Activated CD4-positive, CD25-positive, alpha-beta regulatory T cell treated with anti-CD3 and anti-CD28 coated beads, Interleukin-2, amount 50 U/mL, for 16 hours (primary cell): ENCODE data around the gene FSTL4.
"Not testable (repeated sequence)": the region's sequence is repeated elsewhere in the genome, so short reads cannot be mapped to it uniquely, and the experiment has no call there.

Experiments used
- DNase-seq: peaks from one replicate; pipeline ENCODE4 v3.0.0-alpha.2; 2020; ENCODE audit warnings: low read depth, low spot score

Gene FSTL4

DNA sequence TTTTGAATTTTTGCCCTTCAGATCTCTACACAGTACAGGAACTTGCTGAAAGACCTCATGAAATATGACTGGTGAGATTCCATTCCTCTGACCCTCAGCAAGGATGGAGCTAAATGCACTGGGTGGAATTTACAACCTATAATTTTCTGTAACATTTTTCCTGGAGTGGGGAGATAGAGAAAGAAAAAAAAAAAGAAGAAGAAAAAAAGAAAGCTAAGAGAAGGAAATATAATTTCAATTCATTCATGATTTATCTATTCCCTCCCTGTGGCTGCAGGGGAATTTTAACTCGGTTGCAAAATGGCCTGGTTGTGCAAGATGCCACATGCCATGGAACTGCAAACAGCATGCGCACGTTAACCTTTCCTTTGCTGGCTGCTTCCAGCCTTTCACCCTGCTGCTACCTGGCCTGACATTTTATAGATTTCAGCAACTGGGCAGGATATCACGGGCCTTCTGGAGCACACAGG lies 155.4 kb downstream of the FSTL4 start:
- DNase-seq = no peak

DNA sequence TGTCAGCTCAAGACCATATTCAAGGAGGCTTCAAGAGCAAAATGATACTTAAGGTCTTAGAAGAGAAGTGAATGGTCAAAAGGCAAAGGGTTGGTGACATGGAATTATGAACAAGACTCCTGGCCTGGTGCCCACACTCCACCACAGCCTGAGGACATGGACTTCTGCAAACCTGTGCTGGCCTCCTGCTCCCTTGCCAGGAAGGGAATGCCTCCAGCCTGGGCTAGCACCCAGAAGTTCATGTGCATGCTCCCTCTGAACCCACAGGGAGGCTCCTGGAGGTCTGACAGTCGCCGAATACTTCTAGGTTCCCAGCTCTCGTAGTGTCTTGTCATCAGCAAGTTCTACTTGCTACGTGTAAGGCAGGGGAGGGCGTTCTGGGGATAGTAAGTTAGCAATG lies 156.7 kb downstream of the FSTL4 start:
- no peak for DNase-seq

DNA sequence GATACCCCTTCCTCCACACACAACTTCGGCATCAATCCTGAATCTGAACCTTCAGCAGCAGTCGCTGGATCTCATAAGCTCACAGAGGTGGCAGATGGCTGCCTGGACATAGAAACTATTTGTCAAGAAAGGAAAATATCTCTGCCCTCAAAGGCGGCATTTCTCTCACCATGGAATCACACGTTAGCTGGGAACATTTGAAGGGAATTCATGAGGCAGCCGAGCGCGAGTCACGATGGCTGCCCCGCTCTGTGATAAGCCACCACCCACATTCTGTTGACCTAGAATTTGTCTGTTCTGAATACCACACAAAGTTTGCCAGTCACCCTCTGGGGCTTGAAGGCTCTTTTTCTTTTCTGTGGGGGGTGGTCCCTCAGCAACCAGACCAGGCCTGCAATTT lies 157.9 kb downstream of the FSTL4 start:
- no peak for DNase-seq

DNA sequence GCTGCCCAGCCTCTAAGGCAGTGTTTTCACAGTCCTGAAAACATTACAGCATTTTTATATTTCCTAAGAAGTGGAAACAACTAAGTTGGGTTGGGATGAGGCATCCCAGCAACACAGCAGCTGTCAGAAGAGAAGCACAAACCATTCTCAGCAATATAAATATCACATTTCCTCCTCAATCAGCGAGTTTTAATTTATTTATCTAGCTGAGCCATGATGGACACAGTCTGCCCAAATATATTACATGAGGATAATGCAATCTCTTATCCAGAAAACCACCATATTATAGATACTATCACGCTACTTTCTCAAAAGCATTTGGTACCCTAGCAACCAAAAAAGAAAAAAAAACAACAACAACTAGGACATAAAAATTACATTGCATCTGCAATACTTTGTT lies 158.5 kb downstream of the FSTL4 start:
- no peak for DNase-seq

DNA sequence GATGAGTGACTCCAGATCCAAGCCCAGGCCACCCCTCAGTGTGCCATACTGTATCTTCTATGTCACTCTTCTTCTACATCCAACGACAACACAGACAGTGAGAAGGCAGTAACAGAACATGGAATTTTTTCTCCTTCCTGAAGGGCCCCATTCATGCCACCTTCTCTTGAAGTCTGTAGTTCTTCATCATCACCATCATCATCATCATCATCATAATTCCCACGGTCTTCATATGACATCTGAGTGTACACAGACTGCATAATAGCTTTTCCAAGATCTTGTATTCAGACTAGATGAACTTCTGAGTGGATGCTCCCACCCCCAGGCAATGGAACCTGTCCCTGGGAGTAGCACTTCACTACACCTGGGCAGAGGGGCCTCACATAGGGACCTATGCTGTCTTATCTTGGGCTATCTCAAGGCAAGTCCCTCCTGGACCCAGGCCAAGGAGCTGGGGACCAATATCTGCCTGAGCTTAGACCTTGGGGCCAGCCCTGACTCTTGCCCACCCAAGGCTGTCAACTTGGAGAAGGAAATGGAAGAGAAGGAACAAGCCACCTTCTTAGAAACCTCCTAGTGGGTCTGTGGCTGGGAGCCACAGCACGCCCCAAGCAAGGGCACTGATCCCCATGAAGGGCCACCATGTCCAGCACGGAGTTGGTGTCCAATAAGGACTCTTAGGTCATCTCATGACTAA lies 159.1 kb downstream of the FSTL4 start:
- no peak for DNase-seq

DNA sequence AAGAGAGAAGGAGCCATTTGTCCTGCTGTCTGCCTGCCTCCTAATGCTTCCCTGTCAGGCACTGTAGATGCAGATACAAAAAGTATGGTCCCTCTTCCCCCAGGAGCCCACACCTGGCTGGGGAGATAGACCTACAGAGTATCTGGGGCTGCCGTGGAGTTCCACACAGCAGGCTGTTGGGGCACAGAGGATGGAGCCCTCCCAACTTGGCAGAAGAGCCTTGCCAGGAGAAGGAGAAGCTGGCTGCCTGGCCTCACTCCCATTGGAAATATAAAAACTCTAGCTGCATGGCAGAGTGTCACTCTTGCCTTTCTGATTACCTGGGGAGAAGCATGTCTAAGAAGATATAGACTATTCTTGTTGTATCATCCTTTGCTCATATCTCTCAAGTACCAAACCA lies 160.4 kb downstream of the FSTL4 start:
- no peak for DNase-seq

DNA sequence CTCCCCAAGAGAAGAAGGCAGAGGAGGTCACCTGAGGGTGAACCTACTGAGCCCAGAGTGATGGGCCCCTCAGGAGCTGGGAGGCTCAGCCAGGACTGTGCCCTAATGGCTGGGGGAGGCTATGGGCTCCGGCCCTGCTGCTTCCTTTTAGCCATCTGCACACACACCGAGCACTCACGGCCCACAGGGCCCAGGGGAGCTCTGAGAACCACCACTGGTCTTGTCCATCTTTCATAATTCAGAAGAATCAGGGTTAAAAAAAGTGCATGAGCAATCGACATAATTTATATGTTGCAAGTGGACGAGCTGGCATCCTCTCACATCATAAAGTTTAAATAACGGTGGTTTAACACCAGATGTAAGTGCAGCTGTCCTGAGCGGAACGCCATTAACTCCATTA lies 162.1 kb downstream of the FSTL4 start:
- DNase-seq = no peak

DNA sequence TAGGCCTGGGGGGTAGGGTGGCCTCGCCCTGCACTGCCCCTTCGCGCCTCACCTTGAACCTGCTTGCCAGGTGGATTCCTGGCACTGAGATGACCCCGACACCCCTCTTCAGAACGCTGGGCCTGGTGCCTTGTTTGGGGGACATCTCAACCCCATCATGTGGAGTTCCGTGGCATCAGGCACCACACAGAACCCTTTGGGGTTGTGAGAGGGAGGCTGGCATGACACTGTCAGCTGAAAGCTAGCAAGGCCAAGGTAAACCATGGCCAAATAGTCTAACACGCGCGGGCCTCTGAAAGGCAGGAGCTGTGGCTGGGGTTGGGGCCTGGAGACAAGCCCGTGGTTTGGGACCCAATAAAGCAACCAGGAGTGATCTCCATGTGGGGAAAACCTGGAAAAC lies 163.2 kb downstream of the FSTL4 start:
- DNase-seq = no peak

DNA sequence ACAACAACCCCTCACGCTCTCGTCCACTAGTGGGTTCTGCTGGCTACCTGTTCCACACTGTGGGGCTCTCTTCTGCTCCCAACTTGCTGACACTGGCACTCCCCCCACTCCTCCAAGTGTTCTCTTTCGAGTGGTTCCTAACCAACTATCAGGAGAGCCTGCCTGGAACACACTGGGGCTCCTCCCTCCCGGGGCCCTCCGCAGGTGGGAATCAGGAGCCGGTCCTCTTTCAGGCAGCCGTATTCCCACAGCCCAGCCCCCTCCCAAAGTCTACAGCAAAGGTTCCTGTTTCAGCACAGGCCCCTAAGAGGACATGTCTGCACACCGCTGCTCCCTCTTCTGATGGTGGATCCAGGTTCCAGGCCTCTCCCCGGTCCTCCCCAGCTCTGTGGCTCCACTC lies 165.9 kb downstream of the FSTL4 start:
- no peak for DNase-seq

DNA sequence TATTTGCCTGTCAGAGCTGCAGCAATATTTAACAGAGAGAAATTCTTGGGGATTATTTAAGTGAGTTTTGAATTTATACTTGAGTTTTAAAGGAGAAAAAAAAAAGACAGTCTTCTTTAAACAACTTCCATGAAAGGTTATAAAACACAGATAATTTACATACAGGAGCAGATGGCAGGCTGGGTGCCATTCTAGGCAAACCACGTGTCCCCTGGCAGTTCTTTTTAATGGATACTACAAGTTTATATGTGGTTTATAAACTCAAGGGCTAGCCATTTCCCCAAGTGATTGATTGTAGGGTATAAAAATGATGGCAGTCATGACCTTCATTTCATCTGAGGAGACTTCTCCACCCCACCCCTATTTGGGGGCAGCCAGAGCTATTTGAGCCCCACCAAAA lies 166.6 kb downstream of the FSTL4 start:
- DNase-seq = no peak

DNA sequence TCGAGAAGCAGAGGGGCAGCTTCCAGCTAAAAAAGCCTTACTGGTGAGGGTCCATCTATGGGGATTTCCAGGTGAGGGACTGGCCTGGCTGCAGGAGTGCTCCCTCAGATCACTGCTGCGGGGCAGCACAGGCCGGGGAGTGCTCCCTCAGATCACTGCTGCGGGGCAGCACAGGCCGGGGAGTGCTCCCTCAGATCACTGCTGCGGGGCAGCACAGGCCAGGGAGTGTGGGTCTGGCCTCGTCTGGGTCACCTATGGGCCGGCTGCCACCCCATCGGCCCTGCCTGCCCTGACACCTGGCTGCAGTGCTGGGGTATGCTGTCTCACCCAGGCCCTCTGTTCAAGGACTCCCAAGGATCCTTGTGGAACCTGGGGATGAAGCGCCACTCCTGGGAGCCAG lies 167.1 kb downstream of the FSTL4 start:
- DNase-seq = not testable (repeated sequence)

DNA sequence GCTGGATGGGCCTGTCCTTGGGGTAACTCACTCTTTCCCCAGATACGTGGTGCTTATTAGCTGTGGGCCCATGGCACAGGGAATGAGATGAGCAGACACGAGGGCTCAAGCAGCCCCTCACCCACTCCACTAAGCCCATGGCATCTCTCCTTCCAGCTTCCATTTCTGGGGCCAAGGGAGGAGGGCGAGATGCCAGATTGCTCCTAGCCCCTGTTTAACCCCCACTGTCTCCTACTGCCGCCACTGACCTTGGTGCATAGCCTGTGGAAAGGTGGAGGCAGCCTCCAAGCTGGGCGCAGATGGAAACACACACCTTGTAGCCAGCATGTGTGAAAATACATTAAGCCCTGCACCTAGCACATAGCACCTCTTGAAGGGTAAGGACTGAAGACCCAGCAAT lies 167.6 kb downstream of the FSTL4 start:
- DNase-seq = no peak

DNA sequence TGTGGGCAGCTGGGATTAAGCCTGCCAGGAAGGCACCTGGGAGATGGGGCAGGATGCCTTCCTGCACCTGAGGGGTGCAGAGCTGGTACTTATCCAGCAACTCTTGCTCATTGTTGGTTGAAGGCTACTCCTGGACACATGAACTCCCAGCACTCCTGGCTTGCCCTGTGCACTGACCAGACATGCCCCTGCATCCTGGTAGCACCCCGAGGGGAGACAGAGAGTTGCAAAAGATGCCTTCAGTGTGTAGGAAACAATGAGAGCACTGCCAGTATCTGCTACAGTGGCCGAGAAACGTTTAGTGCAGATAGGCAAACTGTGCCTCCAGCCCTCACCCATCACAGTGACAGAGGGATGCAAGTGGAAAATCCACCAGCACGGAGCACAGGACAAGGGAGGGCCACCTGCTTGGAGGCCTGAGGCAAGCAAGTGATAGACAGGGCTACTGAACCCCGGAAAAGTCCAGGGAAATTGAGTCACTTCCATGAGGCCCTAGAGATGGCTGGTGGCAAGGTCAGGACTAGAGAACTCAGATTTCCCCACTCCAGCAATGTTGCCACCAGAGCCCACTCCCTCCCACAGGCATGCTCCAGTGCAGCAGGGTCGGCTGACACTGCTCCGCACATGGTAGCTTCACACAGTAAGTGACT lies 171.1 kb downstream of the FSTL4 start:
- no peak for DNase-seq

DNA sequence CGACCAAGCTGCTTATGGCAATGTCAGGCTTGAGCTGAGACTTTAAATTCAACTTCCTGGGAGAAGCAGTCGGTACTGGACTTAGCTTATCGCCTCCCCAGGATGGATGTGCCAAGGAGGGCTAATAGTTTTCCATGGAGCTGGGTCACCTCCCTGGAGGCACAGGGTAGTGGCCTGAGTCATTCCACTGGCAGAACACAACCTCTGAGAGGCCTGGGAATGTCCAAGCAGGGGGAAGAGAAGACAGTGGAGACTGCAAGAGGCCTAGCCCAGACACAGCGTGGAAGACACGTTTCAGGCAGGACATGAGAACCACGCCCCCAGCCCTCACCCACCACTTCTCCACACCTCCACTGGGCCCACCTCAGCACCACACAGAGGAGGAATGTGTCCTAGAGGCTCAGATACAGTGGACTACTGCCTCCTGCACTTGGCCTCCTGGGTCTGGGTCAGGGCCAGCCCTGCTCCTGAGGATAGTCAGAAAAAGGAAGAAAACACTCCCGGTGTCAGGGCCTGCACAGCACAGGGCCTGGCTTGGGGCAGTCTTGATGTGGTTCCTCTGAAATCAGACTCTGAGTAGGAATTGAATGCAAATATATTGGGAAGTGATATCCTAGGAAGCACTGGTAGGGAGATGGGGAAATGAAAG lies 171.8 kb downstream of the FSTL4 start:
- no peak for DNase-seq

DNA sequence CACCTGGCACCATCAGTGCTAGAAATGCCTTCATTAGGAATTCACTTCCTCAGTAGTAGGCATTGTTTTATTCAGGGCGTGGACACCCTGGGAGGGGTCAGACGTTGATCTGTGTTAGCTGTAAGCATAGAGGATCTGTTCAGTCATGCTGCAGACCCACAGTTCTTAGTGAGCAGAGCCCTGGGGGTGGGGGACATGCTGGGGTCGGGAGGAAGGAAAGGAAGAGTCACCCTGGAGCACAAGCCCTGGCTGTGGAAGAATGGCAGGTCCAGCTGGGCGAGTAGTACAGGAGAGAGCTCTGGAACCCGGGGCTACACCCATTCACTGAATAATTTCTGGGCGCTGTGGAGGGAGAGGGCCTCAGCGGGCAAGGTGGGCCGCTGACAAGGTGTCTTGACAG lies 172.5 kb downstream of the FSTL4 start:
- no peak for DNase-seq

DNA sequence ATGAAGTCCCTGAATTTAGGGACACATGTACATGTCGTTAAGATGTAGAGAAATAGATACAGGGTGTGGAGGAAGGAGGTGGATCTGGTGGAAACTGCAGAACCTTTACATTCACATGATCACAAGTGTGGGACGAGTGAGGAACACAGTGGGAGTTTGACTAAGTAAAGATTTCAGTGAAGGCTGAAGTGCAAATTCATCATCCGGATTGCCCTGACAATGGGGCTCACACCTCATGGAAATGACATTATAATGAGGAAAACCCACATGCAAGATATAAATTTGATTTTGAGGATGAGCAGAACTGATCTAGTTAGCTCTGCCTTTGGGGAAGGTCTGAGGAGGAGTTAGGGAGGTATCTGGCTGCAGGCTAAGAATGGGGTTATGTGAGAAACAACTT lies 173.9 kb downstream of the FSTL4 start:
- no peak for DNase-seq

DNA sequence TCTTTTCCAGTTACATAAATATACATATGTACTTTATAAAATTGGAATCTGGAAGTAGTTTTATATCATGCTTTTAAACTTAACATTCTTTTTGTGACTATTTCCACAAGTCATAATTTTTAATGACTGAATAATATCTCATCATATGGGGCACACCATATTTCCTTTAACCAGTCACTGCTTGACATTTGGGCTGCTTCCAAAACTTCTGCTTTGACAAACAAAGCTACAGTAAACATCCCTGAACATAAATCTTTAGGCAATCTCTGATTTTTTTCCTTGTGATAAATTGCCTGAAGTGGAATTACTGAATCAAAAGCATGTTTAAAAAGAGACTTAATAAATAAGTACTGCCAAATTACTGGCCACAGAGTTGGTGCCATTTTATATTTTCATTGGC lies 178.0 kb downstream of the FSTL4 start:
- no peak for DNase-seq

DNA sequence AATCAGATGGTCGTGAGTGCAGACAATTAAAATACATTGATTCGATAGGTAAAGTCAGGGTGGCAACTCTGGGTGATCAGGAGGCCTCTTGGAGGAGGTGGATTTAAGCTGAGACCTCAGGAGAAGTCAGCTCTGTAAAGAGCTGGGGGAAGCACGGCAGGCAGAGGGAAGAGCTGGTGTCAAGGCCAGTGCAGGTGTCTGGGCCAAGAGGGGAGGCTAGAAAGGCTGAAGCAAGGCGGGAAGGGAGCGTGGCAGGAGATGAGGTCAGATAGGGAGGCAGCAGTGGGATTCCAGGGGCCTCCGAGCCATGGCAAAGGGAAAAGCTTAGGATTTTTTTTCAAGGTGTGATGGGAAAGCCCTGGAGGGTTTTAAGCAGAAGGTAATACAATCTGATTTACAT lies 178.7 kb downstream of the FSTL4 start:
- DNase-seq = no peak

DNA sequence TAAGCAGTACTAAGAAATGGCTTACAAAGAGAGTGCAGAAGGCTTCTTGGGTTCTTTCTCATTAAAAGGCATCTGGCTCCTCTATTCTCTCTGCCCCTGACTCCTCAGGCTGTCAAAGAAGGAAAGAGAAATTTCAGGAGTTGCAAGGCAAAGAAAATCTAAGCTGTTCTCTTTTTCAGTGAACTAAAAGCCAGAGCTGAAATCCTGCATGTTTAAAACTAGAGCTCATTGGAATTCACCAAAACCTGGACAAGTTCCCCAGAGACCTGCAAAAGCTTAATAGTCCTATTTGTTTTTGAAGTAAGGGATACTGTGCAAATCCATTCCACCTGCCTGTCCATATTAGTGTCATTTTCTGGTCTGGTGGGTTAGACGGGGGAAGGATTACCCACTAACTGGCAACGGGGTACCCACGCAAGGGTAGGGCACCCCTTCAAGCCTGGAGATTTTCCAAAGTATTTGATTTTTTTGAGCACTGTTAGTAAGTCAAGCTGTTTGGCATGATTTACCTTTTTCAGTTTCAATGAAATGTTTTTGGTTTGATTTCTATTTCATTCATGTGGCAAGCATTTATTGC lies 179.3 kb downstream of the FSTL4 start:
- no peak for DNase-seq

DNA sequence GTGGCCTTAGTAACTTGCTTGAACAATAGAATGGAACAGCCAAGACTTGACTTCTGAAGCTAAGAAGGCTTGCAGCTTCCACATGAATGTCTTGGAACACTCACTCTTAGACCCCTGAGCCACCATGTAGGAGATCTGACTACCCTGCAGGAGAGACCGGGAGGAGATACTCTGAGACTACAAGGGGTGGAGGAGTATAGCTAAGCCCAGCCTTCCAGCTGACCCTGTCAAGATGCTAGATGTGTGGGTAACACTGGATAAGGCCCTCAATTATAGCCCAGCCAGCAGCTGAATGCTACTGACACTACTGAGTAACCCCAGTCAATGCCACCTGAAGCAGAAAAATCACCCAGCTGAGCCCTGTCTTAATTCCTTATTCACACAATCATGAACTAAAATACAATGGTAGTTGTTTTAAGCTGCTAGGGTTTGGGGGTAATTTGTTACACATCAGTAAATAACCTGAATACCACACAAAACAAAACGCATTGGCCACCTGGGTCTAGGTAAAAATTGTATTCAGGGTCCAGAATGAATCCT lies 180.9 kb downstream of the FSTL4 start:
- no peak for DNase-seq

DNA sequence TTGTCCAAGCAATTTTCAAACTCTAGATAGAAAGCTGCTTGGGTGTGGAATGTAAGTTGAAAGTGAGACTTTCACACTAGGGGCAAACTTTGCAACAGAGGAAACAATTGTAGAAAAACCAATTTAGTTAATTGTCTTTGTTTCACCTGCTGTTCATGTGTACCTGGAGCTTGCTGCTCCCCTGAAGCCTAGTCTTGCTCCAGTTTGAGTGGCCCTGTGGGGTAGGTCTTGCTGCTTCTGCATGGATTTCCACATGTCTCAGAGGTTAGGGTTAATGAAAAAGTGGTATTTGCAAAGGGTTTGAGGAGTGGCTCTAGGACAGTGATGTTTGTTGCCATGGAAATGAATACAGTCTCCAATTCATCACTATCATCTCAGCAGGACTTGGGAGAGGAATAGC lies 182.2 kb downstream of the FSTL4 start:
- no peak for DNase-seq

DNA sequence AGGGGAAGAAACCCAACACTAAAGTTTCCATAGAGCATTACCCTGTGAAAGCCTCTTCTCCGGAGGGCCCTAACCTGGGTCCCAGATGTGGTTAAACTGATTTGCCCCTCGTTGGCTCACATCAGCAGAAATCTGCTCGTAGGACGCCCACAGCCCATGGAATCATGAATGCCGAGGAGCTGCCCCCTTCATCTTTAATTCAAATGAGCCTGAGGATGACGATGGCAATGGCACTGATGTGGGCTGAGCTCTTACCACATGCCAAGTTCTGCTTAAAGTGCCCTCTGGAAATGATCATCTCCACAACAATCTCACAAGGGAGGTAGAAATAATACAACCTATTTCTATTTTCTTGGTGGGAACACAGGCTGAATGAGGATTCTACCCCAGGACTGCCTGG lies 183.3 kb downstream of the FSTL4 start:
- DNase-seq = no peak
